NCI-H2107 (cell line): ENCODE results near the gene ATP7B.

Experiments used
- DNase-seq: peaks from one replicate; lab custom pipeline; 2025; lab: John Stamatoyannopoulos, UW

Gene ATP7B

GRCh38 chr13:51894239-51894638, 117.0 kb downstream of the ATP7B start:
- DNase-seq = no peak

GRCh38 chr13:51892657-51893056, 118.6 kb downstream of the ATP7B start:
- no peak for DNase-seq

- no peak for DNase-seq
Observed at GRCh38 chr13:51887468-51887867, 123.8 kb downstream of the ATP7B start.

GRCh38 chr13:51885651-51886050, 125.6 kb downstream of the ATP7B start:
- DNase-seq = no peak

GRCh38 chr13:51883226-51883600, 128.0 kb downstream of the ATP7B start:
- DNase-seq = no peak
